GM19397 (cell line): ENCODE data around the gene SLC22A6.

Experiments
- ATAC-seq: cut with Tn5 transposase; IDR thresholded peaks from one replicate; pipeline ENCODE4 v1.9.1; 2021; ENCODE audit warnings: mild to moderate bottlenecking, moderate library complexity; ENCODE audit not compliant: unreplicated experiment

The SLC22A6 gene

GRCh38 chr11:62933285-62933684 lies 51.5 kb downstream of the SLC22A6 start:
- no peak for ATAC-seq

DNA sequence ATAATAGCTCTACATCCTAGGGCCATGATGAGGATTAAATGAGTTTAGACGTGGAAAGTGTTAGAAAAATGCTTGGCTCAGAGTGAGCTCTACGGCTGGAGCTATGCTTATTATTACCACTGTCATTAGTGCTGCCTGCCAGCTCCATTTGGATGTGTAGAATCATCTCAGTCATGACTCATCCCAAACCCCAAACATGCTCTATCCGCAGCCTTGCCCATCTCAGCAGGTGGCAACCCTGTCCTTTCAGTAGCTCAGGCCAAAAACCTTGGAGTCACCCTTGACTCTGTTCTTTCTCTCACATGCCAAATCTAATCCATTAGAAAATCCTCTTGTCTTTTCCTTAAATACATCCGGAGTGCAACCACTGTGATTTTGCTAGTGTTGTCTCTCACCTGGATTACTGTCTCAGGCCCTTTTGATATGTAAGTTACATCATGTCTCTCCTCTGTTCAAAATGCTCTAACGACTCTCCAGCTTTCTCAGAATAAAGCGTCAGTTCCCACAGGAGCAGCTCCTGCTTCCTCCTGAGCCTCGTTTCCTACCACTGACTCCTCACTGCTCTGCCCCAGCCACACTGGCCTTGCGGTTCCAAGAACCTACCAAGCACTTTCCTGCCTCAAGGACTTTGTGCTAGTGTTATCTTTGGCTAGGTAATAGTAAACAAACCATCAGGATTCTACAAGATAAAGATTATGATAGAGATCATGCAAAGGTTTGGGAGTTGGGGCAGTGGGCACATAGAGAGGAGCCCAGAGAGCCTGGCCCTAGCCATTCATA lies 53.1 kb downstream of the SLC22A6 start:
- no peak for ATAC-seq

DNA sequence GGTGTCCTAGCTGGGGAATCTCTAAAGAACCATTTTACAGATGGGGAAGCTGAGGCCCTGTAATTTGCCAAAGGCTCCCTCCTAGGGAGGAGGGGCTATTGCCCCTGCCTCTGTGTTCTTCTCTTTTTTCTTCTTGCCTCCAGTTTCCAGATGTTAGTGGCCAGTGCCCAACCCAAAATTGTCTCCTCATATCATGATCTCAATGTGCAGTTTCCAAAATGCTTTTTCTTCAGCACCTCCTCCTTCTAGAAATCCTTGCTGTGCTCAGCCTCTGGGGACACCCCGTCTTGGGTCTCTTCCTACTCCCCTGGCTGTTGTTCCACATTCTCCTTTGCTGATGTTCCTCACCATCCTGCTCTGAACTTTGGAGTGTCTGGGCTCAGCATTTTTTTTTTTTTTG lies 54.1 kb downstream of the SLC22A6 start:
- ATAC-seq, result no peak

GRCh38 chr11:62930157-62930556 lies 54.6 kb downstream of the SLC22A6 start:
- ATAC-seq, result no peak

DNA sequence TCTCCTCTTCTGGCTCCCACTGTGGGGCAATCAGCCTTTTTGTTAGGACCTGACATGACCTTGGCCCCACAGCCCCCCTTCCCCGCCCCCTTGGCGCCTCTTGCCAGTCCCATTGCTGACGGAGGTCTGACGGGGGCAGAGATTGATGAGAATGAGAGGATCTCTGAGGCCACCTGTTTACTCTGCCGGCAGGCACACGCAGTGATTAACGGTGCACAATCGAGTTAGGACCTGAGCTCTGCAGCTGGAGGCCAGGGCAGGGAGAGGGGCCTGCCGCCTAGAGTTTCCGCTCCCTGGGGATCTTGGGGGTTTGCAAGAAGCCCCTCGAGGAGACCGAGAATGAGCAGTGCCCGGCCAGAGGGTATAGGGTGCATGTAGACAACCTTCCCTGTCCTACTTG lies 56.8 kb downstream of the SLC22A6 start:
- no peak for ATAC-seq

- ATAC-seq, result no peak
These were observed 57.9 kb downstream of the SLC22A6 start for GRCh38 chr11:62926680-62927455.
